Mucosa of rectum (tissue), 2 donors: ENCODE measurements around the gene PTPRD.

Source experiments
- H3K27ac ChIP-seq, 2 donors: one replicate each; pipeline ENCODE4 v1.7.0; 2013; ENCODE audit warnings: inconsistent platforms in 2 of 2, low read depth in 2 of 2, low read length in 2 of 2
- H3K27me3 ChIP-seq, 2 donors: one replicate each; pipeline ENCODE4 v1.7.0; 2013; ENCODE audit warnings: low read length in 2 of 2; ENCODE audit not compliant: control insufficient read depth in 2 of 2, insufficient read depth in 2 of 2
- H3K36me3 ChIP-seq, 2 donors: one replicate each; pipeline ENCODE4 v1.7.0; 2013; ENCODE audit warnings: low read length in 2 of 2; ENCODE audit not compliant: control insufficient read depth in 2 of 2, insufficient read depth in 2 of 2
- H3K4me1 ChIP-seq, 2 donors: one replicate each; pipeline ENCODE4 v1.7.0; 2013; ENCODE audit warnings: low read length in 2 of 2, mild to moderate bottlenecking in 1 of 2; ENCODE audit not compliant: control insufficient read depth in 2 of 2, insufficient read depth in 2 of 2
- H3K4me3 ChIP-seq, 2 donors: one replicate each; pipeline ENCODE4 v1.7.0; 2013; ENCODE audit warnings: low read length in 2 of 2
- H3K9ac ChIP-seq, 2 donors: one replicate each; pipeline ENCODE4 v1.7.0; 2013; ENCODE audit warnings: low read length in 2 of 2, low read depth in 1 of 2, mild to moderate bottlenecking in 1 of 2
- H3K9me3 ChIP-seq, 2 donors: one replicate each; pipeline ENCODE4 v1.7.0; 2013; ENCODE audit warnings: low read length in 2 of 2; ENCODE audit not compliant: control insufficient read depth in 2 of 2
- donor health status: healthy.
- donor health status: Normal muscosa, but diverticular disease.

Gene PTPRD

DNA sequence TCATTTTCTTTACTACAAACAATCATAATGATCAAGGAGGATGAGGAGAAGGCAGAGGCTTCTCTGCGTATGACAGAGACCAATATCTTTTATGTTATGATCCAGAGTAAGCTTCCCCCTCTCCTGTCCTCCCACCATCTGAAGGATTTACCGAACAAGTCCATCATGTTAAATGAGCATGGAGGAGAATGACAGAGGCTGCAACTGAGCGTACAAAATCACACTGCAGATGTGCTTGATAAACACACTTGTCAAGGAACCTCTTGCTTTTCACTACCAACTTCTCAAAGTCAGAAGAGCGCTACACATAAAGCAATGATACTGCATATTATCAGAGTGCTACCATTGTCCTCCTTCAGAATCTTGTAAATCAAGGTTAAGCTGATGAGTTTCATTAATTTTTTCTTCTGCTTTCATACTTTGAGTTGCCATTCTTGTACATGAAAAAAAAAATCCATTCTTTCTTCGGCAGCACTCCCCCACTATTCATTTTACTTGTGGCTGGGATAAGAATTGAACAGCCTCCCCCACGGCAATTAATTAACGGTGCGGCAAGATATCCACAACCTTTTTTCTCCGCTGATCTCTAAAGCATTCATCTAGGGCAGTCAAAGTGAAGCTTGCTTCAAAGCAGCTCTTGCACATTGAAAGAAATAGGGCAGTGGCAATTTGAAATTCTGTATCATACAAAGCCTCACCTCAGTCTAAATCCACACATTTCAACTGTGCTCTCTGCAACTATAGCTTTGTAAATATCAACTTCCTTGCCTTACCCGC lies 2139.4 kb downstream of the PTPRD start:
- Histone ChIP-seq H3K4me3 (no peak overlapping the region), H3K27ac (no peak overlapping the region), H3K9me3 (no peaks in the 10 kb centered on the region), H3K36me3 (no peaks in the 10 kb centered on the region), H3K9ac (no peak overlapping the region), H3K27me3 (no peaks in the 10 kb centered on the region), H3K4me1 (no peaks in the 10 kb centered on the region)

DNA sequence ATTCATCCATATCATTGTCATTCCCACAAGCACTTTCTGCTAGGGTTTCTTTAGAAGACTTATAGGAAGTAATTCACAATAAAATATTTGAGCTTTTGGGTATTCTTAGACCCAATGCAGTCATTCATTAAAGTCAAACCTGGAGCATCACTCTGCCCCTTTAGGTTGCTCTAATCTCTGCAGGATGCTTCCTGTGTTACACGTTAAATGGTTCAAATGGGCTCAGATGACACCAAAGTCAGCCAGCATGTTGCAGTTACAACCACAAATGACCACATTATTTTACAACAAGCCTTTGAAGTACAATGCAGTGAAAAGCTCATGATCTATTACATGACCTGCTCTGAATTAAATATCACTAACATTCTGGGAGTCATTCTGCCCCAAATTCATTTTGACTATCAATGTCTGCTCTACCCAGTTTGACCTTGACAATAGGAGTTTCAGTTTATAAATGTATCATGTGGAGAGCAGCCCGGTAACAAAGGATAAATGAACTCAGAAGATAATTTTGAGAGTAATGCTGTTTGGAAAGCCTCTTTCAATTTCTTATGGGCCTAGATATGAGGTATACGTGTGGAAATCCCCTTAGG lies 2144.7 kb downstream of the PTPRD start:
- Histone ChIP-seq H3K9ac (no peak overlapping the region), H3K4me3 (no peak overlapping the region), H3K36me3 (peaks cover 0 to 6% of the 10 kb centered on the region in 2 donors), H3K4me1 (no peaks in the 10 kb centered on the region), H3K27ac (no peak overlapping the region), H3K27me3 (no peaks in the 10 kb centered on the region), H3K9me3 (no peaks in the 10 kb centered on the region)

DNA sequence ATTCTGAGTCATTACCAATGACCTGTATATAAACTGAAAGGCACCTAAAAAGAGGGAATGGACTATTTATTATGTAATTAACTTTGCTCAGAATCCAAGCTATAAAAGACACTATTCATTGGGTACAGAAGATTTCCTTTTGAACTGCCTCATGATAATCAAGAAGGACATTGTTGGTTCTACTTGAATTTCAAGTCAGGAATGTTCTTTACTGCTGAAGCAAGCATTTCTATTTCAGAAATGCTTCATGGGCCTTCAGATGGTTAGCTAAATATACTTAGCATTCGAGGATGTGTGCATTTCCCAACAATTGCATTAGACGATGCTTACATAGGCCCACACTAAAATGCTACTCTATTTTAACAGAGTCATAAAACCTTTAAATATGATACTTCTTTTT lies 2155.0 kb downstream of the PTPRD start:
- Histone ChIP-seq H3K36me3 (no peaks in the 10 kb centered on the region), H3K4me1 (no peaks in the 10 kb centered on the region), H3K9ac (no peak overlapping the region), H3K9me3 (no peaks in the 10 kb centered on the region), H3K27ac (no peak overlapping the region), H3K27me3 (no peaks in the 10 kb centered on the region), H3K4me3 (no peak overlapping the region)

DNA sequence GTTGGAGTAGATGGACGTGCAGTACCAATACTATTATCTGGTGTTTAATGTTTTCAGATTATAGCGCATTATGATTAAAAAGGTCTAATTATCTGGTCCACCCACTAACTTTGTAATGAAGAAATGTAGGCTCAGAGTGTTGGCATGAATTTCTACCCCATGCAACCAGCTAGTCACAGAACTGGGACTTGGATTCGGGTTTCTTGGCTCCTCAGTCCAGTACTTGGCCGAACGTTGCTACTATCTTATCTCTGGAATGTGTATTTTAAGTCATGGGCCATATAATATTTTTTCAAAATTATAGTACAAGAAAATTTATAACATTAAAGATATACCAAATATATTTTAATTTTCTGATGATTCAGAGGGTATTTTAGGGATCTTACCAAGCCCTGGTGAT lies 2155.7 kb downstream of the PTPRD start:
- no peaks in the 10 kb centered on the region for H3K36me3 ChIP-seq
- no peaks in the 10 kb centered on the region for H3K27me3 ChIP-seq
- H3K4me1 ChIP-seq: no peaks in the 10 kb centered on the region
- H3K9ac ChIP-seq: no peak overlapping the region
- H3K9me3 ChIP-seq: no peaks in the 10 kb centered on the region
- H3K27ac ChIP-seq: no peak overlapping the region
- no peak overlapping the region for H3K4me3 ChIP-seq

DNA sequence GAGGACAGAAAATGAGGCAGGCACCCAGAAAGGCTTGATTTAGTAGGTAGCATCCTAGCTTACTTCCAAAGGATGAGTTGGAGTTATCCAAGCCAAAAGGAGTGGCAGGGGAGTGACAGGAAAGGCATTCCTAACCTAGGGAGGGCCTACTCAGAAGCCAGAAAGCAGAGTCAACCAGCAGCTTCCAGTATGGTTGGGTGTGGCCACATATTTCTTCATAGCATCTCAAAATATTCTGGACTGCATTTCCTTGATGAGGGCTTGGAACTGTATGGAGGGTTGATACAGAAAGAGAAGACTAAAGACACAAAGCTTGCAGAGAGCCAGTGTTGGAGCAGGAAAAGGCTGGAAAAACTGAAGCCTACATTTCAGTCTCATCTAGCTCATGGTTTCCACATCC lies 2156.5 kb downstream of the PTPRD start:
- no peaks in the 10 kb centered on the region for H3K36me3 ChIP-seq
- H3K27ac ChIP-seq: no peak overlapping the region
- H3K27me3 ChIP-seq: no peaks in the 10 kb centered on the region
- H3K9ac ChIP-seq: no peak overlapping the region
- H3K4me3 ChIP-seq: no peak overlapping the region
- H3K4me1 ChIP-seq: no peaks in the 10 kb centered on the region
- no peaks in the 10 kb centered on the region for H3K9me3 ChIP-seq

DNA sequence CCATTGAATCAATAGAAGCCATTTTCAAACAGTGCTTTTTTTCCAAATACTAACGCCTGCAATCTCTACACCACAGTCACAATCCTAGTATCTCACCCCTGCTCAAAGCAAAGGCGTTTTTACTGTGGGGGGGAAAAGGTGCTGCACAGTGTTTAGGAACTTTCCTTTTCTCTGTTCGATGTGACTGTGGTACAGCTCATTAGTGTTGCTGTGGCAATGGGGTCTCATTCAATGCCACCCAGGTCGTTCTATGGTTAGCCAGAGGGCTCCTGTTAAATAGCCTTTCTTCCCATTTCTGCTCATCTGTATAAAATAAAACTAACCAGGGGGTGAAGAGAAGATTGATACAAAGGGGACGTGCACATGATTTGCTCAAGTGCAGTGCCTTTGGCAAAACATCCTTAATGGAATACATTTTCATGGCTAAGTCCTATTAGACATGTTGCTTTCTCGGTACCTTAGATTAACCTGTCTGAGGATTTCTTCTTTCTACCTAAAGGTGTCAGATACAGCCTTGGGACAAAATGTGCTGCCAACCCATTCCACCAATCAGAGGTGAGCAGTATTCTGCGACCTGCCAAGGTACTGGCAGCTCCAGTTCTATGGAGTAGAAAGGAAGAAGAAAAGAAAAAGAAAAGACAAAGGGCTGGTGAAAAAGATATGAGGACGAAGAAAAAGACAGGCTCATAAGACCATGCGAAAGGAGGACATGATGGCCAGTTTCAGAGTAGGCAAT lies 2161.8 kb downstream of the PTPRD start:
- H3K9me3 ChIP-seq: no peaks in the 10 kb centered on the region
- no peaks in the 10 kb centered on the region for H3K4me1 ChIP-seq
- H3K9ac ChIP-seq: no peak overlapping the region
- no peaks in the 10 kb centered on the region for H3K27me3 ChIP-seq
- H3K27ac ChIP-seq: no peak overlapping the region
- H3K36me3 ChIP-seq: no peaks in the 10 kb centered on the region
- H3K4me3 ChIP-seq: no peak overlapping the region

DNA sequence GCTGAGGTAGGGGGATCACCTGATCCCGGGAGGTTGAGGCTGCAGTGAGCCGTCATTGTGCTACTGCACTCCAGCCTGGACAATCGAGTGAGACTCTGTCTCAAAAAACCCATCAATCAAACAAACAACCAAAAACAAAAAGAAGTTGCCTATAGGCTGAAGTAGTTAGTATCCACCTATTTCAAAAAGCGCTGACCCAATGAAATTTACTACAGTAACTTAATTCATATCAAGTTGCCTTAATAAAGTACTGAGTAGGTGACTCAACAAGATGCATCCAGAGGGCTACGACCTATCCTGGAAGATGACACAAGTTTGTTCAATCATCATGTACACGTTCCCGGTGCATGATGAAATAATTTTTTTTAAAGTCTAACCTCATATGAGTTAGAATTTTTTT lies 2164.6 kb downstream of the PTPRD start:
- Histone ChIP-seq H3K9ac (no peak overlapping the region), H3K27me3 (no peaks in the 10 kb centered on the region), H3K4me3 (no peak overlapping the region), H3K36me3 (no peaks in the 10 kb centered on the region), H3K9me3 (no peaks in the 10 kb centered on the region), H3K27ac (no peak overlapping the region), H3K4me1 (no peaks in the 10 kb centered on the region)

DNA sequence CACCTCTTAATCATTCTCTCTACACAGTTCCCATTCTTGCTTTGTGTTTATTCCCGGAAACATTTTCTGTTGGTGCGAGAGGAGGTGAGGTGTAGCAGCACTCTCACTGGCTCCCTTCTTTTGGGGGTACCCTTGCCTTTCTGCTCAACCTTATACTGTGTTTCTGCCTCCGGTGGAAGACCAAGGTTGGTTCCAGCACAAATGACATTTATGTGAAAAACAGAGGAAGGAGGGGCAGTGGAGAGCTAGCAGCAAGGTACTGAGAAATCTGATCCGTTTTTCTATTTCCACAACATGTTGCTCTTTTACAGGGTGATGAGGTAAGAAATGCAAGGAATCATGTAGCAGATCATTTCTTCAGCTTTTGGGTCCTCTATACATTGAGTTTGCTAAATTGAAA lies 2165.2 kb downstream of the PTPRD start:
- H3K27me3 ChIP-seq: no peaks in the 10 kb centered on the region
- no peaks in the 10 kb centered on the region for H3K9me3 ChIP-seq
- H3K36me3 ChIP-seq: no peaks in the 10 kb centered on the region
- H3K4me1 ChIP-seq: no peaks in the 10 kb centered on the region
- no peak overlapping the region for H3K27ac ChIP-seq
- no peak overlapping the region for H3K4me3 ChIP-seq
- H3K9ac ChIP-seq: no peak overlapping the region

DNA sequence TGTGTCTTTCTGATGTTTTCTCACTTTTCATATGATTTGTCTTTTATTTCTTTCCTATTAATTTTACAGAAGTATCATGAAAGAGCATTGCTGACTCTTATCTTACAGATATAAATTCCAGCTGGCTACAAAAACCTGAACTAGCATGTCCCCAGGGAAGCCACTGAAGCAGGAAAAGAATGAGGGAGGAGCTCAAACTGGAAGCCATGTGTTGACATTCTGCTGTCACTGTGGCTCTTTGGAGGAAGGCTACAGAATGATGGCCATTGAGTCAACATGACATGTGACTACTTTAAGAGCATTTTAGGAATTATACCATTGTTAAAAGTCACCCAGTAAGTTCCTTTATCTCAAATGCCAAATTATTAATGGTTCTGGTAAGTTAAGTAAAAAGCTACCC lies 2174.9 kb downstream of the PTPRD start:
- no peaks in the 10 kb centered on the region for H3K4me1 ChIP-seq
- H3K27me3 ChIP-seq: no peaks in the 10 kb centered on the region
- H3K4me3 ChIP-seq: no peak overlapping the region
- no peaks in the 10 kb centered on the region for H3K36me3 ChIP-seq
- no peak overlapping the region for H3K27ac ChIP-seq
- no peak overlapping the region for H3K9ac ChIP-seq
- no peaks in the 10 kb centered on the region for H3K9me3 ChIP-seq

DNA sequence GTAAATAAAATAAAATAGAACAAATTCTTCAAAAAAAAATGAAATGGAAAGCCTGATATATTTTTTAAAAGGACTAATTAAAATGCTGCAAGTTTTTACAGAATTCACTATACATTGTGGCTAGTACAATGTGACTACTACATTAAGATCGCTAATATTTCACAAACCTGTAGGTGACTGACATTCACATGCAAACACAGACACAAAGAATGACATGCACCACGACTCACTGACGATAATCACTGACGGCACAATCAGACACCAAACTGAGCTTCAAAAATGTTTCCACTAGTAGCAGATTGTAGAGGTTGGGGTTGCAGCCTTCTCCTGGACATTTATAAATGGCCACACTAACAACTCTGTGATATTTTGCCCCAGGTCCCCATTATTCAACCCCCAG lies 2175.5 kb downstream of the PTPRD start:
- Histone ChIP-seq H3K36me3 (no peaks in the 10 kb centered on the region), H3K4me1 (no peaks in the 10 kb centered on the region), H3K4me3 (no peak overlapping the region), H3K9ac (no peak overlapping the region), H3K27ac (no peak overlapping the region), H3K9me3 (no peaks in the 10 kb centered on the region), H3K27me3 (no peaks in the 10 kb centered on the region)
